Non-pigmented ciliary epithelial cell (primary cell): ENCODE data around the gene MRPS25.

Source experiments
- DNase-seq: peaks from one replicate; pipeline ENCODE4 v3.0.0-alpha.2; 2010; ENCODE audit warnings: low read depth

MRPS25 gene

DNA sequence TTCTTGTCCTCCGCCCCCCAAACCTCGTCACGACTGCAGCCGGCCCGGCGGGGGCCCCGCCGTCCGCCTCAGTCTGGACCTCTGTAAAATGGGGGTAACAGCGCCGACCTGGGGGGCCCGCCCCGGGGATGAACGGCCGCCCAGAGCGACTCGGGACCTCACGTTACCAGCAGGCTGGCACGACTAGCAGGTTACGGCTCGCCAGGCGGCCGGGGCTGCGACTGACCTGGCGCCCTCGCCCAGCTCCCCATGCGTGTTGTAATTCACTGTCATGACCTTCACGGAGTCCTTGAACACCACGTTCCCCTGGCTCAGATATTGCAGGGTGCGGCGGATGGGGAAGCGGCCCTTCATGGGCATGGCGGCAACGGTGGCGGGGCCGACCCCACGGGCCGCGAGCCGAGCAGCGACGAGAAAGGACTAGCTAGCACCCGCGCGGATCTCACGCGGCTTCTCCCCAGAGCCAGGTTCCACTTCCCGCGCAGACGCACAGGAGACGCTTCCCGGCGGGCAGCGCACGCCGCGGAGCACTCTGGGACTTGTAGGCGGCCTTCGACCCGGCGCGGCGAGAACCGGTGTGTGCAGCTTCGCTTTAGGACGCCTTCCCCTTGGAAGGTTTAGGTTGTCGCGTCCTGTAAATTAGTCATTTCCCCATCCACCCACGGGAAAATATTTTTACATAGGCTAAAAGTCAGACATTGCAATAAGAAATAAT lies at the start of gene MRPS25:
Gene MRPS25, minus strand, starts transcription at position 481 of the 715 bp plus-strand sequence. Its CDS starts 121 bp downstream, at position 360.
- peak; percentile 81 for DNase-seq

DNA sequence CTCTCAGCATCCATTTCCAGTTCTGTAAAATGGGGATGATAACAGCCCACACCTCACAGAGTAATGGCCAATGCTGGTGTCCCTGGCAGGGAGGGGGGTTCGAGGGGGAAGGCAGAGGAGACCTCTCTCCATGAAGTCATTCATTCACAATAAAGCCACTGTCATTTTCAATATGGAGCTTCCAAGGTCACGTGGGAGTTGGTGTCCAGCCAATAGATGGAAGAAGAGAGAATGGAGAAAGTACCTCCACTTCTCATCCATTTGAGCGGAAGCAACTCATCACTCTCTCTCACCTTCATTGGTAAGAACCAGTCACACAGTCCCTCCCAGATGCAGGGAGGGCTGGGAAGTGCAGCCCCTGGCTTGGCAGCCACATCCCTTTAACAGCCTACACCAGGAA lies 48.8 kb upstream of the MRPS25 start:
- DNase-seq, result no peak

DNA sequence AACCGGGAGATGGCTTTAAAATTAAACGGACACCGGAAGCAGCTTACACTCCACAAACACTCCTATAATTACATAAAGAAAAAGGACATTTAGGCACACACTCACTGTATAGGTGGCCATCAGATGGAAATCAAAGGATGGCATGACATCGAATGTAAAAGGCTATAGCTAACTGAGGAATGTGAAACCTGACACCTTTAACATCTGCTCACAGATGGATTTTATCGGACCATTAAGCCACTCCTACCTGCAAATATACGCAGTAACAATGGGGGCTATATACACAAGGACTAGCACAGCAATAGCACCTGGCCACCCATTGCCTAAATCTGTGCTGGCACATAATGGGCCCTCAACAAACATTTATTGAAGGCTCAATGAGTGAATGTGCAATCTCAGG lies 48.4 kb upstream of the MRPS25 start:
- no peak for DNase-seq

DNA sequence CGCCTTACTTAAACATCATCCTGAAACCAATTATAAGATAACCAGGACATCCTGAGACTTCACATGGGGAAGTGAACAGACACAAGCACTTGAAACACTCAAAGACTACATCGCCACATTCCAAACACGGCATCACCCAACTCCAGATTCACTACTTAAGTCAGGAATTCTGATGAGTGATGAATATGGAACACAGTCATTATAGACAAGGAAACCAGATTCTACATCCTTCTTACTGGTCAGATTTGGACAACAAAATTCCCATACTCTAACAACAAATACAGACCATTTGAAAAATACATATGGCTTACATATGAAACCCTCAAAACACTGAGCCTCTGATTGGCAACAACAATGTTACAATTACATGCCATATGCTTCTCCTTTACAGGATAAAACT lies 46.9 kb upstream of the MRPS25 start:
- DNase-seq, result no peak

DNA sequence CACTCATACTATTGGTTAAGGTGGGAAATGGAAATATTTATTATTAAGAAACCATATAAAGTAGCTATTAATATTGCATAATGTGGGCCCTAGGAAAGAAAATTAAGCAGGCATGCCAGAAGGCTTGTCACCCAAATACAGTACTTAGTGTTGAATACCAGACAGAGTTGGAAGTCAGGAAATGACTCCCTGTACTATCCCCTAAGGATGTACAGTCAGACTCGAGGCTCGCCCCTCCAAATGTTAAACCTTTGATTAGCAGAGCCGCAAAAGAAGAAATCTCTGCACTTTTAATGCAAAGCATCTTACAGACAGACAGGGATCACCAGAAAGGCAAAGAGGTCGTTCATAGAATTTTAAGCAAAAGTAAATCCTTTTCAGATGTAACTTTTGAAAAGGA lies 45.1 kb upstream of the MRPS25 start:
- DNase-seq, result no peak

DNA sequence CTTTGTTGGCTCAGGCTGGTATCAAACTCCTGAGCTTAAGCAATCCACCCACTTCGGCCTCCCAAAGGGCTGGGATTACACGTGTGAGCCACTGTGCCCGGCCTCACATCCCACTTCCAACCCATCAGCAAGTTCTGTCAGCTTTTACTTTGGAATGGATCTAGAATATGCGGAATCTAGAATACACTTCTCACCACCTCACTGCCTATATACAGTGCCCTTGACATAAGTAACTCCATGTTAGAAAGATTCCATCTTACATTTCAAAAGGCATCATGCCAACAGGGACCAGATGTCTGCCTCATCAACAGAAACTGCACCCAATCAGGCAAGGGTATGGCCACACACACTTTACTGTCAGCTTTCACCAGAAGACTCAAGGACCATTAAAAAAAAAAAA lies 43.8 kb upstream of the MRPS25 start:
- DNase-seq, result no peak

DNA sequence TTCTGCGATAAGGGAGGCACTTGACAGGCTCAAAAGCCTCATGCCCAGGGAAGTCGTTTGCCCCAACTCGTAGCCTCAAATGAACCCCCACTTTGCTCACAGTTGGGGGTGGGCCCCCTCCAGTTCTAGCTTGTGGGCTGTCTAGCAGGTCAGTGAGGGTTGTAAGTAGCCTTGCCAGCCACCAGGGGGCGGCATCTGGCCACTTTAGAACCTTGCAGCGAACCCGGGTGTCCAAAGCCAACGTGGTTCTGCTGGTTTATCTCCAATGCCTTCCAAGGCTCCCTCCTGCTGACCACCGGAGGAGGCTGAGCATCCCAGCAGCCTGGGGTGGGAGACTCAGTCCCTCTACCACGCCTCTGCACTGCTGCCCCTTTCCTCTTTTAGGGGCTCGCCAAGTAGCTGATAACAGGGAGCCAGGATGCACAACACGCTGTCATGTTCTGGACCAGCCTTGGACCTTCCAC lies 43.0 kb upstream of the MRPS25 start:
- DNase-seq, result no peak

DNA sequence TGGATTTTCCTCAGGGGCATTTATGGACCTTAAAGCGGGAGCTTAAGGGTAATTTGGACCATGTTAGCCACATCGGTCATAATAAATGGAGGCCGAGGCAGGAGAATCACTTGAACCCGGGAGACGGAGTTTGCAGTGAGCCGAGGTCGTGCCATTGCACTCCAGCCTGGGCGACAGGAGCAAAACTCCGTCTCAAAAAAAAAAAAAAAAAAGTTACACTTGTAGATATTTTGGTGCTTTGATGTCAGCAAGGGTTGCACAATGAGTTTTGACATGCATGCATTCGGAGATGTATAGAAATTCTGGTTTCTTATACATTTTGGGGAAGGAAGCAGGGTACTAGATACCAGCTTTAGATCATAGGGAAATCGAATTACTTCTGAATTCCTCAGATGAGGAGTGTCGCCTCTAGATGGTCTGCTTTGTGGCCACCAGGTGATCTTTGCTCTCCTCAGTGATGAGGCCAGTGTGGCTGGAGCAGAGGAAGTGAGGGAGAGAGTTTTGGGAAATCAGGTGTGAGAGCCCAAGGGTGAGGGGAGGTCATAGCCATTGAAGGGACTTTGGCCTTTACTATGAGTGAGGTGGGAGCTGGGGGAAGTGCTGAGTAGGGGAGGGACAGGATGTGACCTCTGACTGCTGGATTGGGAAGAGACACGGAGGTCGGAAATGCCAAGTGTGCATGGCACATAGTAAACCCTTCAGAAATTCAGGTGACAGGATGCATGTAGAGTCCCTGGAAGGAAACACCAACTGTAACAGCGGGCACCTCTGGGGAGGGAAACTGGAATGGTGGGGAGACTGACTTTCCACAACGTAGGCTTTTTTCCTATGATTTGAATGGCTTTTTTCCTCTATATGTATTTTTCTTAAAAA lies 42.2 kb upstream of the MRPS25 start:
- no peak for DNase-seq

DNA sequence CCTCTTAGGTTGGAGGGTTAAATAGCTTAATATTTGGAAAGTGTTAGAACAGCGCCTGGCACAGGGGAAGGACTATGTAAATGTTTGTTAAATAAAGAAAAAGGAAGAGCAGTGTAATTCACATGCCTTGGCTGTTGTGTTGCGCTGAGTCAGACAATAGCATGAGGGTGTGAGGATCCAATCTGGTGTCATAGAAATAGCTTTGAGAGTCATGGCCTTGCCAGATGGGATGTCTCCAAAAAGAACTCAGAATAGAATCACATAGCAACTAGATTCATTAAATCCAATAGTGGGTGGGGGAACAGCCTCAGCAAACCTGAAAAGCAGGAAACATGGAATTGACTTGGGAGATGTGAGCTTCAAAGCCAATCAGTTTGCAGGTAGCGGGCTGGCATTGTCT lies 37.7 kb upstream of the MRPS25 start:
- DNase-seq, result no peak

DNA sequence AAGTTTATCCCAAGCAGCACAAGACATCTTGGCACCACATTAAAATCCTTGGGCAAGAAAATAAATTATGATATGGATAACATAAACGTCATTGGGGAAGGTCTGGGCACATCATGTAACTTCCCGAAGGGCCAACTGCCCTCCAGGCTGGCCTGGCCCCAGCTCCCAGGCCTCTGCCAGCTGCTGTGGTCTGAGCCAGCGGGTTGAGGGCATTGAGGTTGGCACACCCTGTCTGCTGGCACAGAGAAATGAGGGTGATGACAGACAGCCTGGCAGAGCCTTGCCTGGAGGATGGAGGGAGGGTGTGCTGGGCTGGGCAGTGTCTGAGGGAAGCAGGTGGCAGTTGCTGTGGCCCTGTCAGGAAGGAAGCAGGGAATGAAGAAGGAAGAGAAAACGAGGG lies 37.1 kb upstream of the MRPS25 start:
- DNase-seq, result no peak

DNA sequence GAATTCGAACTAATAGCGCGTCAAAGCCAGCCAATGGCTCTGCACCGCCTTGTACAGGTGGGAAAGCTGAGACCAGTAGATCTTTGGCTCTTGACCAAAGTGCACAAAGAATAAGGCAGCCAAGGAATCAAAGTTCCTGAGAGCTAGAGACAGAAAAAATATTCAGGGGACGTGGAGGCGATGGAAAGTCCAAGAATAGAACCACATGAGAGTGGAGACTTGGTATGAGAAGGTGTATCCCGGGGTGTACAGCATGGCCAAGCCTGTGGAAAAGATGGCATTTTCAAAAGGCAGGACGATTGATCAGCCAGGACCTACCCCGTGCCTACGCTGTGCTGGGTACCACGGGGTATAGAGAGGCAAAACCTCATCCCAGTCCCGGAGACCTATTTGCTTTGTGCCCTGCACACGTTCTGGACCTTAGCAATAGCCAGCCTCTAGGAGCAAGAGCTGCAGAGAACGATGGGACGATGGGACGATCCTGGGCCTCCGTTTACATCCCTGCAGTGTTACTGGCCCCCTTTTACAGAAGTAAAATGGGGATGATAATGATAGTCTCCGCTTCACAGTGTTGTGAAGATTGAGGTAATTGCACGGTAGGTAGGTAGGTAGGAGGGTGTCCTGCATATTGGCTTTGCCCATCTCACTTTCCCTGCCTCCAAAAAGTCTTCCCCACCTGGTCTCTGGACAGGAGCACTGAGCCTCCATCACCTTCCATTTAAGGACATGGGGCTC lies 34.4 kb upstream of the MRPS25 start:
- no peak for DNase-seq

DNA sequence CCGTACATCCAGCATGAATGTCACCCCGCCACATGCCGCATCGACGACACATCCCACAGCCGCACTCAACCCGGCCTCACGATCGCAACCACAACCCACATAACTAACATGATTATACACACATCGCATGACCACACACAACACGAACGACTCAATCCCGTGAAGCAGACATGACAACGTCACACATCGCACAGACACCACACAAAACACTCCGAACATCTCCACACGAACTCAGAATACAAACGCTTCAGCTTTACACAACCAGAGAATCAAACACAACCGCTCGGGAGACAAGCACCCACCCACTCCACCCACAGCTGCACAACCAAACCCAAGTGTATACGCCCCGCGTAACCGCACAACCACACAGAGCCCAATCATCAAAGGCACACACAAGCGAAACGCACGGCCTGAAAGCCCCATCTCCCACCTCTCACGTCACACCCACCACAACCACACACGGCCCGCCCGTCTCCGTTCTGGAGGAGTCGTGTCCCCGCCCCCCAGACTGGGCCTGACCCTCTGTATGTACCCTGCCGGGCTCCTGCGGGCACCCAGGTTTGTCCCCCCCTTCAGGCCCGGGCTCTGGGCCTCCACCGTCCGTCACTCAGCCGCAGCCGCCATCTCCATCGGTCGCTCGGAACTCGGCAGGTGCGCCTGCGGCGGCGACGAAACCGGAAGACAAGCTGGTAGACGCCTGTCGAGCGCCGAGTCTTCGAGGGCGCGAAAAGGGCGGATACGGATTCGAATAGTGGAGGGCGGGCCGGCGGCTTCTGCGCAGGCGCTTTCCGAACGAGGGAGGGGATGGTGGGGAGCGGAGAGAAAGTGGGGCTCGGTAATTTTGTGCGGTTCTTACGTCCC lies 33.6 kb upstream of the MRPS25 start, which contains the start of gene RBSN:
Gene RBSN, minus strand, starts transcription at position 646 of the 861 bp plus-strand sequence. CDS start 3,028 bp downstream, outside the sequence.
- peak; percentile 73 for DNase-seq

DNA sequence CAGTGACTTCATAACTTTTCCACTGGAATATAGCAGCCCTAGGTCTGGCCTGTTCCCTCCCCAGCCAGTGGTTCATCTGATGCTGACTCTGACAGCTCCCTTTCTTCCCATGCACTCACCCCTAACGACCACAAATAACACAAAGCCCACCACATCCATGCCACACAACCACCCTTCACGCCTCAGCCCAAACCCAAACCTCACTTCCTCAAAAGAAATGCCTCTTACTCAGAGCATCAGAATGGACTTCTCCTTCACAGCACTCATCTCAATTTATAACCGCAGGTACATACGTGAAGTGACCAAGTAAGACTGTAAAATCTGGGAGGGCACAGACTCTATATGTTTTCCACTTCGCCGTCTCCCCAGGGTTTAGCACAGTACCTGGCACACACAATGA lies 32.8 kb upstream of the MRPS25 start:
- no peak for DNase-seq

DNA sequence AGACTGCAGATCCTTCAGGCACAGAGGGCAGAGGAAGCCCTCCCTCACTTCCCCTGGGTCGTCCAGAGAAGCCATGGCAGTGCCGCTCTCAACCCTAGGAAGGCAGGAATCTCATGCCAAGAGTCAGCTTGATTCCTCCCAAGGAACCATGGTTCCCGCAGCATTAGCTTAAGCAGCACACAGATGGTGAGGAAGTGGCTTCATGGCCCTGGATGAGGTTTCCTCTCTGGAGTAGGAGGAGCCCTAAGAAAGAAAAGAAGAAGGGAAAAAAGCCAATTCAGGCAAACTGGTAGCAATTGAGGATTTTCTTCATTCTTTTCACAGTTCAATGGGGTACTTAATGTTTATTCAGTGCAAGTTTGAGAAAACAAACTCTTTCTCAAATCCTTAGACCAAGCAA lies 30.9 kb upstream of the MRPS25 start:
- no peak for DNase-seq

DNA sequence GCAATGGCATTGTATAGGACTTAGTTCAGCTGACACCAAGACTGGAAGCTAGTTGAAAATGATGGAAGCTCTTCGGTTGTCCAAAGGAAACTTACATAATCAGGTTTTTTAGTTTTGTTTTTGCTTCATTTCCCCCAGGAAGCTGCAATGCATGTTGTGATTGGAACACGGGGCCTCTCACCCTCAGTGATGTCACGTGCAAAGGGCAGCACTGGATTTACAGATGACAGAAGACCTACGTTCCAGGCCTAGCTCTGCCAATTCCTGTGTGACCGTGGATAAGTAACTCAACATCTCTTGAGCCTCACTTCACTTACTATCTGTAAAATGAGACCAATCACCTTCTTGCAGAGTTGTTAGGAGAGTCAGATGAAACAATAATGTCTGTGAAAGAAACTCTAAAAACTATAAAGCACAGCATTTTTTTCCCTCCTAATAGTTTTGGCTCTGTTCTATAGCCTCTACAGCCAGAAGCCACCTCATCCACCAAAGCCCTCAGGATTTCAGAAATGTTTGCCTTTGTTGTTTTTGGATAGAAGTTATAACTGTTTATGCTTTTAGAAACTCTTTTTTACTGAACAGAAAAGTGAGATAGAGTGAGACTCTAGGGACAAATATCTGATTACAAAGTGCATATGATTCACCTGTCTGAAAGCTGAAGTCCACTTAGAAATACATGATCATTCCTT lies 29.2 kb upstream of the MRPS25 start:
- no peak for DNase-seq

DNA sequence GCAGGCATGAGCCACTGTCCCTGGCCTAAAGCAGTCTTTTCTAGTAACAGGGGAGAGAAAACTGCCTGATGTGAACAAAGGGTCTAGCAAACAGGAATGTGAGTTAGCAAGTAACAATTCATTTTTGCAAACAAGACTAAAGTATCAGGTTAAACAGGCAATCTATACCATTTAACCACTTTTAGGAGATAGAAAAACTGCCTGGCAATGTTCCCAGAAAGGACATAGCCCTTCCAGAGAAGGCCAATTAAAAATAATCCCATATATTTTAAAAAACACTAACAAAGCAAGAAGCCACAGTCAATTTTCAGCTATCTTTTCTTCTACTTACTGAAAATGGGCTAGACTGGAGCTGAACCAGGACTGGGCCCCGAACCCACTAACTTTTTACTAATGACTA lies 27.6 kb upstream of the MRPS25 start:
- DNase-seq, result no peak

DNA sequence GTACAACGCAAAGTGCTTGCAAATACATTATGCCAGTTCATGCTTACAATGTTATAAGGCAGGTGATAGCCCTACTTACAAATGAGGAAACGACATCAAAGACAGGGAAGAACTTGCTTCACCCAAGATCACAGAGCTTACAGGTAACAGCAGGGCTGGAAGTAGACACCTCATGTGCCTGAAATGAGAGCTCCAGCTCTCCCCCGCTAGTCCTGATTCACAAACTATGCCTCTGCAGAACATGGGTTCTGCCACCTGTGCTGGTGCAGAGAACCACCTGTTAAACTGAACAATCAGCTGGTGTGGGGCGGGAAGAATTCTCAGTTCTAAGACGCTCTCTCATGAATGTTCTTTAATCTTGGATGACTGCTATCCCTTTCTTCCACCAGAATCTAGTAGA lies 26.5 kb upstream of the MRPS25 start:
- no peak for DNase-seq

DNA sequence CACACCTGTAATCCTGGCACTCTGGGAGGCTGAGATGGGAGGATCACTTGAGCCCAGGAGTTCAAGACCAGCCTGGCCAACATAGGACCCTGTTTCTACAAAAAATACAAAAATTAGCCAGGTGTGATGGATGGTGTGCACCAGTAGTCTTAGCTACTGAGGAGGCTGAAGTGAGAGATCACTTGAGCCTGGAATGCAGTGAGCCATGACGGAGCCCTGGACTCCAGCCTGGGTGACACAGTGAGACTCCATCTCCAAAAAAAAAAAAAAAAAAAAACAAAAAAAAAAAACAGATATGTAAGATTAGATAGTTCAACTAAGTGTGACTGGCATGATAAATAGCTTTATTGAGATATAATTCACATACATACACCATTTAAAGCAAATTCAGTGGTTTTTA lies 24.1 kb upstream of the MRPS25 start:
- DNase-seq, result no peak

DNA sequence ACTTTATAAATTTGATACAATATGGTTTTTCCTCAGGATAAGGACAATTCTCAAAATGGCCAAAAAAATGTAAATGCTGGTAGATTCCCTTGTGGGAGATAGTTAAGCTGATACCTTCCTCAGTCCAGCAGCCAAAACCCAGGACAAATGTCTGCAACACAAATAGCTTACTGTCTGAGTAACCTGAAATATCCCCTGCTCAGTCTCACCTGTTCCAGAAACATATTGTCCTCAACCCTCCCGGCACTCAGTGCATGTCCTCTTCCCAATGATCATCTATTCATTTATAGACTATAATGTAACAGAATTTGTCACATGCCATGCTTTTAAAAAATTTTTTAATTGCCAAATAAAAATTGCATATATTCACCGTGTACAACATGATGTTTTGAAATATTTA lies 21.6 kb upstream of the MRPS25 start:
- DNase-seq, result no peak

DNA sequence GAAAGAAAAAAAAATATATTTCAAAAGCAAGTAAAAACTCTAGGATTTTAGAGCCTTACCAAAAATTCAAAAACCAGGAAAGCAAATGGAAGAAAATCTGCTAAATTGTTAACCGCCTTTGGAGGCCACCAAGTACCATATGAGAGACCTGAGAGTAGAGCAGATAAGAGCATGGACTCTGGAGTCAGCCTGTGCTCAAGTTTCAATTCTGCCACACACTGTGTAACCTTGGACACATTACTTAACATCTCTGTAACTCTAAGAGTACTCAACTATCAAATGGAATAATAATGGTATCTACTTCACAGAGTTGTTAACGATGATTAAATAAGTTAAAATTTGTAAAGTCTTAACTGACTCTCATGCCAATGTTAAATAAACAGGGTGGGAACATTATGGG lies 21.1 kb upstream of the MRPS25 start:
- no peak for DNase-seq

DNA sequence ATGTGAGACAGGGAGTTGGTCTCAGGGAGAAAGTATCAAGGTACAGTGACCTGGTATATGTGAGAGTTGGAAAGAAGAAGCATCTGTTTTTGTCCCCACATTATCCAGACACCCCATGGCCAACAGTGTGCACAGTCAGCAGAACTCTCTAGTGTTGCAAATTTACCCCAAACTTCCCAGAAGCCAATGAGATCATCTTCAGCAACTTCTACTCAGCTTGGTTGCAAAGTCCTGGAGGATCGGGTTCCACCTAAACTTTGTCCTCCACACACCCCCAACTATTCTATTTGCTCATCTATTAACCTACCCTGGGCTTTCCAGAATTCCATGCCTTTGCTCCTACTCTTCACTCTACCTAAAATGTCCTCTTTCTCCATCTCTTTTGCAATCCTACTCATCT lies 18.1 kb upstream of the MRPS25 start:
- no peak for DNase-seq
